GM21717 (cell line): ENCODE data around the gene KCNMA1.
"Not testable (repeated sequence)": the region's sequence is repeated elsewhere in the genome, so short reads cannot be mapped to it uniquely, and the experiment has no call there.

Experiments used
- ATAC-seq: cut with Tn5 transposase; IDR thresholded peaks from one replicate; pipeline ENCODE4 v1.9.1; 2021; ENCODE audit warnings: mild to moderate bottlenecking, moderate library complexity; ENCODE audit not compliant: unreplicated experiment

Gene KCNMA1

GRCh38 chr10:77539147-77539935 lies 98.3 kb downstream of the KCNMA1 start:
- ATAC-seq, result no peak

GRCh38 chr10:77537720-77538373 lies 99.8 kb downstream of the KCNMA1 start:
- ATAC-seq, result no peak

DNA sequence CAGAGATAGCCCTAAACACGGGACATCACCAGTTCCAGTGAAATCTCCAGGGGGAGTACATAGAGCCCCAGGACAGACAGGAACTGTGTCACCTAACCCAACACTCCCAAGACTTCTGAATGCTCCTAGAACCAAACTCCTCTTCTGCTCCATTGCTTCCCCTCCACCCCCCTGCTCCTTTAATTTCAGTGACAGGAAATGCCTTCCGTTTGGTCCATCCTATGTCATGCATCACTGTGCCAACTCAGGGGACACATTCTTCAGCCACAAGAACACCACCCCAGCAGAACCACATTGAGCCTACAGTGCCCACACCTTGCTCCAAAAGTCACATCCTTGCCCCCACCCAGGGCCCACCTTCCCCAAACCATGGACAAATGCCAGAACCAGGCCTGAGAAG lies 100.5 kb downstream of the KCNMA1 start:
- ATAC-seq, result no peak

GRCh38 chr10:77533887-77534278 lies 103.7 kb downstream of the KCNMA1 start:
- ATAC-seq, result no peak

DNA sequence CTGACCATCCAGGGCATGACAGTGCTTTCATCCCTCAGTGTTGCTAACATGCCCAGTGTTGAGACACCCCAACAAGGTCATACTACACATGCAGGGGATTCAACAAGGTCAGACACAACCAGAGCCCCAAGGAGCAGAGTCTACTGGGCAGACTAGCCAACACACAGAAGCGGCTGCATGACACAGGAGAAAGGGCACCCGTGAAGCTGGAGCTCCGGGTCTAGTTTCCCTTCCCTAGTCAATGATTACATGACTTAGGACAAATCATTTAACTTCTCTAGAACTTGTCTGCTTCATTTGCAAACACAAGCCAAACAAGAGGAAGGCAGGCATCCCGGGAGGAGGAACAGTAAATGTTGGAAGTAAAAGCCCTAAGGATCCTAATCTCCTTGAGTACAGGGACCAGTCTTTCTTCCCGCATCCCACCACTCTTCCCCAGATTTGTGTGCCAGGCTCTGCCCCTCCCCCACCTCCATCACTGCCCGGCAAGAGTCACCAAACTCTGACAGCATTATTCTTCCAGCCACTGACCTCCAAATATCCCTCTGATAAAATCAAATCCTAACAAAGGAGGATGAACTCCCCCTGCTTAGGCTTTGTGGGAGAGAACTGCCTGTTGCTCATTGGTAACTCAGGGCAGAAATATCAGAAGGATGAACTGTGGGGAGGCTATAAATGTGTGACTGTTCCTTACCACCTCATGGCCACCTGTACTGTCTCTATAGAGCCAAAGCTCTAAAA lies 104.3 kb downstream of the KCNMA1 start:
- no peak for ATAC-seq

- ATAC-seq, result no peak
These were observed 105.5 kb downstream of the KCNMA1 start for GRCh38 chr10:77532068-77532467.

- ATAC-seq, result no peak
These were observed 106.1 kb downstream of the KCNMA1 start for GRCh38 chr10:77531441-77532001.

DNA sequence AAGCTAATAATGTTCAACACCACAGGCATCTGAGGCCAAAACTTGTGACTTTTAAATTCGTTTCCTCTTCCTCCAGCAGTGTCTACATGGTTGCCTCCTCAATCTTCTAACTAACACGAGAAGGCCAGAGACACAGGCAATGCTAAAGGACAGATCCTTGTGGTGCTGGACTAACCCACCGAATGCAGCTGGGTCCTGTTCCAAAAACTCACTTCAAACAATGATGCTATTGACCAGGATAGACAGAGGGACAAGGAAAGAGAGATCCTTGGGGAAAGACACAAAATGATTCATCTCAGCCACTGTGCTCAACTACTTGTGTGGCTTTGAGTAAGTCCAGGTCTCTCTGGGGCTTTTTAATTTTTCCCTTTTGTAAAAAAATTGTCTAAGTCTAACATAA lies 107.6 kb downstream of the KCNMA1 start:
- ATAC-seq, result no peak

GRCh38 chr10:77529050-77529576 lies 108.5 kb downstream of the KCNMA1 start:
- no peak for ATAC-seq

DNA sequence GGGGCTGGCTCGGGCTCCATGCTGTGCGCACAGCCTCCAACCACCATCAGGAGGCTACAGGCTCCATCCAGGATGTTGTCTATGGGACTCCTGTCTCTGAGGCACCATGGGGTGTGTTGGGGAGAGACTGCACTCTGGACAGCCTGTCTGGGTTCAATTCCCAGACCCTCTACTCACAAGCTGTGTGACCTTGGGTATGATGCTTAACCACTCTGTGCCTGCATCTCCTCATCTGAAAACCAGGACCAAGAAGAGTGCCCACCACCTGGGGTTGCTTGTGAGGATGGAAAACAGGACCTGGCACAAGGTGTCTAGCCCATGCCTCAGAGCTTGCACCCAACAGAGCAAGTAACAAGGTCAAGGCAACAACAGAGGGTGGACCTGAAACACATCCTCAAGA lies 109.8 kb downstream of the KCNMA1 start:
- ATAC-seq, result no peak

DNA sequence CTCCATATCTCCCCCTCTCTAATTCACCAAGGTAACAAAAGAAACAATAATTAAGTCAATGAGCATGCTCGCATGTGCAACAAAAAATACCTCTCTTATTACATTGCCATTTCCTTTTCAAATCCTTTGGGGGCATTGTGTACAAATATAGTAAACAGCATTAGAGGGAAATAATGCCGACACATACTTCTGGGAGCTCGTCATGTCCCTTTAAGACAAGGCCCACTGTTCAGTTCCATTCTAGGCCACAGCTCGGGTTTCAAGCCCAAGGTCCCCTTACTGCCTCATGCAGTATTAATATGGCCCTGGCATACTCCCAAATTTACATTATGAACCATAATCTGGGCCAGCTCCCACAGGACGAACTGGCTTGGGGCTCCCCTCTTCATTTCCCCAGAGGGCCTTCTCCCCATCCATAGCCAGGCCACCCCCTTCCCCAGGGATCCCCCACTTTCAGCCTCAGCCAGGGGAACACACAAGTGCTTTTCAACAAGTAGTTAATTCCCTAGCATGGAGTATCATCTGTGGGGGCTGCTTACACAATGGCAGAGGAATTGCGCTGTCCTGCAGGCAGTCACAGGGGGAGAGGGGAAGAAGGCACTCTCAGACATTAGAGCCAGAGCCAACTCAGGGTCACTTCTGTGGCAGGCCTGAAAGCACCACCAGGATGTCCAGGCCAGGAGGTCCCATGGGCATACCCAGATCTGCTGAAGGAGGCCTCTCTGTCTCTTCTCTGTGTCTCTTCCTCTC lies 110.6 kb downstream of the KCNMA1 start:
- no peak for ATAC-seq

DNA sequence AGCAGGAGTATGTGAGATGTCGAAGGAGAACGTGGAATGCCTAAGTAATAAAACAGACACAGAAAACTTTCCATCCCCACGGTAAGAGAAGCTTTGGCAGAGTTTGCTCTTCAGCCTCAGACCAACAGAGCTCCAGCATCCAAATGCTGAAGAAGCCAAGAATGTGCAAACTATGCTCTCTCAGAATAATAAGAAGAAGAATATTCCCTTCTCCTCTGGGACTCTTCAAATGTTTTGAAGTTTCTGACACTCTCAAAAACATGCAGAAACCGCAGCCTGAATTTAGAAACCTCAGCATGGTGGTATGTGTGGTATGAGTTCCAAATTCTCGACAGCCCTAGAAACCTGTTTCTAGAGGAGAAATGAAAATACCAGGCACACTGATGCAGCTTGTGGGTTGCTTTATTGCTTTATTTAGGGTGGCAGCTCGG lies 113.3 kb downstream of the KCNMA1 start:
- ATAC-seq, result no peak

GRCh38 chr10:77522268-77522809 lies 115.3 kb downstream of the KCNMA1 start:
- ATAC-seq, result no peak

- ATAC-seq, result no peak
These were observed 116.6 kb downstream of the KCNMA1 start for GRCh38 chr10:77520995-77521394.

GRCh38 chr10:77520290-77520689 lies 117.3 kb downstream of the KCNMA1 start:
- no peak for ATAC-seq

- not testable (repeated sequence) for ATAC-seq
These were observed 117.8 kb downstream of the KCNMA1 start for GRCh38 chr10:77519791-77520190.

DNA sequence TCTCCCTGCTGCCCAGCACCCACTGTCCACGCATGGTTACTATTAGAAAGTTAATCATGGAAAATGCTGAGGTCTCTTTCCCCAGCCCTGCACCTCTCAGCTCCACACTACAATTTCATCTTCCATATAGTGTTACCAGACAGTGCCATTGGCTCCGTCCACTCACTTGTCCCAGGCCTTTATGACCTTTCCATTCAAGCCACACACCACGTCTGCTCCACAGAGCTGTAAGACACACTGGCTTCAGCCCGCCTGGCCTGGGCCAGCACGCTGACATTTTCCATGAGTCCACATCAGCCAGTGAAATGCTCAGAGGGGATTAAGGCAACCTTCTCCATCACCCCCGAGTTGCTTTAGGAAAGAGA lies 118.7 kb downstream of the KCNMA1 start:
- no peak for ATAC-seq

DNA sequence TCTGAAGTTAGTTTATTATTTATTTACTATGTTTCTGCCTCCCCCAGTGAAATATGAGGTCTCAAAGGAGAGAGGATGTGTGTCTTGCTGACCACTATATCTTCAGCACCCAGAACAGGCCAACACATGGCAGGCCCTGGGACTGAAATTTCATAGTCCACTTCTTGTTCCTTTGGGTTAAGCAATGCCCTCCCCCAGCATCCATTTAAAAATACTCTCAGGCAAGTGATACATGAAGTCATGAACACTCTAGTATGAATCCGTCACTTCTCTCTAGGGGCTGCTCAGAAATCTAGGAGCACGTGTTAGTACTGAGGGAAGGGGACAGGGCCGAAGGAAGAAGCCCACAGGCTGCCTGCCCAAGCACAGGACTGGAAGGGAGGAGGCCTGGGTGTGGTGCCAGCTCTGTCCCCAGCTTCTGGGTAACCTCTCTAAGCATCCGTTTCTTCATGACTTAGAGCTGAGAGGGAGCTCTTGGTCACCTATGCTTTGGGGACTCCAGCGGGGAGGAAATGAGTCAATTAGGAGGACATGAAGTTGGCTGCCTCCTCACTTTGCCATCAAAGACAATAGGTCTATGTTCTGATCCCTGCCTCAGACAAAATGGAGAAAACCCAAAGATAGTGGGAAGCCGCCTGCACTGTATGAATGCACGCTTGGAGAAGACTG lies 119.2 kb downstream of the KCNMA1 start:
- no peak for ATAC-seq

DNA sequence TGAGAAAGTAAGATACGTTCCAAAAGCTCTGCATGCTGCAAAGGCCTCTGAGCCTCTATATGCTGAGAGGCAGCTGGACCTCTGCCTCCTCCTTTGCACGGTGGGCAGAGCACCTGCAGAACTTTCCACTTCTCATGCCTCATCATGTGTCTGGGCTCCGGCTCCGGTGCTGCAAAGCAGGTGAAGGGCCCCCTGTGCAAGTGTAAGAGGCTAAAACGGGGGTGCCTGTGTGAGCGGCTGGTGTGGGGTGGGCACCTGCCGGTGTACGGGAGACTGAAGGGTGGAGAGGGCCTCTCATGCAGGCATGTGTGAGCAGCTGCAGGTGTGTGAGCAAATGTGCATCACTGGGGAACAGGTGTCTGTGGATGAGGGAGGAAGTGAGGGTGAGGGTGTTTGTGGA lies 121.0 kb downstream of the KCNMA1 start:
- ATAC-seq, result no peak

- ATAC-seq, result no peak
These were observed 122.7 kb downstream of the KCNMA1 start for GRCh38 chr10:77514870-77515269.
